Measurements from ENCODE around the gene CENPT. TPM values are rescaled to one million over a fixed set of nuclear protein-coding genes. Genes with fewer than 3 reads are reported as not detected.

Gene CENPT
- total RNA-seq, 1 experiment from 2014 or later: 60.9 TPM

- WGBS (ENCODE audit: extremely low coverage, insufficient read length, low lambda C conversion rate): no CpG with 5 or more reads among the region's 5 CpGs
- no peak overlapping the region for H4K5ac ChIP-seq (ENCODE audit: insufficient read length, low read depth, low read length)
- H3K9ac ChIP-seq (ENCODE audit: extremely low read depth, insufficient read length, low read length): no peak overlapping the region
These were observed 44.9 kb upstream of the CENPT start for GRCh38 chr16:67892375-67892774.

More at GRCh38 chr16:67892375-67892774, 44.9 kb upstream of the CENPT start:
- no peak overlapping the region for H4K91ac ChIP-seq (ENCODE audit: insufficient read length, low read depth, low read length)
- no peak overlapping the region for H3K27ac ChIP-seq (ENCODE audit: insufficient read length, low read depth, low read length)
- no peaks in the 10 kb centered on the region for H3K36me3 Mint-ChIP-seq (ENCODE audit: insufficient read depth in 1 of 3, low read depth in 3 of 3)
- no peak overlapping the region for H2BK5ac ChIP-seq (ENCODE audit: insufficient read length, low read length)
- no peak overlapping the region for H3K14ac ChIP-seq (ENCODE audit: insufficient read depth, low read length)
- no peak overlapping the region for H2AFZ ChIP-seq (ENCODE audit: low read length)
- no peak overlapping the region for H2BK20ac ChIP-seq (ENCODE audit: low read depth, low read length, poor library complexity, severe bottlenecking)
- H3K9me3 Mint-ChIP-seq: no peaks in the 10 kb centered on the region
- H2BK120ac ChIP-seq (ENCODE audit: low read depth, low read length, poor library complexity, severe bottlenecking): no peak overlapping the region
- H2BK15ac ChIP-seq (ENCODE audit: low read depth, low read length): no peak overlapping the region
- H3K4me1 ChIP-seq (ENCODE audit: insufficient read depth, low read length): no peaks in the 10 kb centered on the region
- H3K79me1 ChIP-seq (ENCODE audit: insufficient read depth, low read depth, low read length, poor library complexity, severe bottlenecking): peaks cover 7% of the 10 kb centered on the region
- no peak overlapping the region for H4K8ac ChIP-seq (replicated peaks; ENCODE audit: insufficient read length, low read depth, low read length)
- H3K56ac ChIP-seq (ENCODE audit: insufficient read length, low read depth, low read length): no peak overlapping the region
- no peak overlapping the region for H3K23ac ChIP-seq (ENCODE audit: insufficient read length, low read depth, low read length)
- no peaks in the 10 kb centered on the region for H4K20me1 ChIP-seq (ENCODE audit: control insufficient read depth, insufficient read depth, insufficient read length)
- peaks cover 16 to 19% of the 10 kb centered on the region in 2 experiments for H3K4me1 Mint-ChIP-seq
- H2BK12ac ChIP-seq (ENCODE audit: insufficient read length, low read depth, low read length): no peak overlapping the region
- no peaks in the 10 kb centered on the region for H3K27me3 Mint-ChIP-seq (ENCODE audit: low read depth)
- peak overlapping the region; percentile 75 to 96 (median 93); a peak in 6 of 7 replicates for H3K27ac Mint-ChIP-seq
- TF ChIP-seq CTCF (conservative IDR thresholded peaks at IDR 0.05): no peak
- H3K27me3 ChIP-seq (ENCODE audit: insufficient read depth, low read length): no peaks in the 10 kb centered on the region
- H3K9me3 ChIP-seq (ENCODE audit: control insufficient read depth, low read depth, low read length): no peaks in the 10 kb centered on the region
- peaks cover 6% of the 10 kb centered on the region for H3K23me2 ChIP-seq (ENCODE audit: insufficient read length, low read depth, low read length, poor library complexity, severe bottlenecking)
- H3K4ac ChIP-seq (ENCODE audit: low read depth, low read length): no peak overlapping the region
- peak overlapping the region; percentile 35 for H3K4me2 ChIP-seq (ENCODE audit: insufficient read depth, insufficient read length, low read length)
- no peak overlapping the region for H2AK5ac ChIP-seq (ENCODE audit: insufficient read length, low read length)
- H3K4me3 Mint-ChIP-seq: peak overlapping the region; percentile 95 to 98
- H3K18ac ChIP-seq (ENCODE audit: insufficient read length, low read depth, low read length): no peak overlapping the region
- H3K79me2 ChIP-seq (ENCODE audit: insufficient read depth, low read length): peaks cover 8% of the 10 kb centered on the region; the same call in 1 of the 2 replicates
- H3T11ph ChIP-seq (ENCODE audit: low read length): no peak overlapping the region
- no peak for DNase-seq
